Esophagus muscularis mucosa (tissue), 4 donors: ENCODE measurements around the gene PVR.

ENCODE experiments used
- CTCF ChIP-seq, 3 experiments: fragments of 200-600 bp in 2 of 3; fragments of 450-650 bp in 1 of 3; sonication (generic) in 2 of 3; IDR thresholded peaks; one replicate each; pipeline ENCODE4 v1.5.1; 2017 to 2019; ENCODE audit warnings: antibody characterized with exemption in 3 of 3, mild to moderate bottlenecking in 2 of 3, moderate library complexity in 1 of 3
- EP300 ChIP-seq: sonication (generic); formaldehyde crosslinking; IDR thresholded peaks from one replicate; pipeline ENCODE4 v1.6.1; 2017; ENCODE audit warnings: antibody characterized with exemption
- POLR2A ChIP-seq: fragments of 450-650 bp; IDR thresholded peaks from one replicate; pipeline ENCODE4 v1.6.1; 2017; ENCODE audit warnings: antibody characterized with exemption, moderate library complexity, mild to moderate bottlenecking, low read depth
- POLR2AphosphoS5 ChIP-seq, 2 donors: sonication (generic); formaldehyde crosslinking; IDR thresholded peaks; one replicate each; pipeline ENCODE4 v1.6.1; 2017; ENCODE audit warnings: antibody characterized with exemption in 2 of 2

DNA sequence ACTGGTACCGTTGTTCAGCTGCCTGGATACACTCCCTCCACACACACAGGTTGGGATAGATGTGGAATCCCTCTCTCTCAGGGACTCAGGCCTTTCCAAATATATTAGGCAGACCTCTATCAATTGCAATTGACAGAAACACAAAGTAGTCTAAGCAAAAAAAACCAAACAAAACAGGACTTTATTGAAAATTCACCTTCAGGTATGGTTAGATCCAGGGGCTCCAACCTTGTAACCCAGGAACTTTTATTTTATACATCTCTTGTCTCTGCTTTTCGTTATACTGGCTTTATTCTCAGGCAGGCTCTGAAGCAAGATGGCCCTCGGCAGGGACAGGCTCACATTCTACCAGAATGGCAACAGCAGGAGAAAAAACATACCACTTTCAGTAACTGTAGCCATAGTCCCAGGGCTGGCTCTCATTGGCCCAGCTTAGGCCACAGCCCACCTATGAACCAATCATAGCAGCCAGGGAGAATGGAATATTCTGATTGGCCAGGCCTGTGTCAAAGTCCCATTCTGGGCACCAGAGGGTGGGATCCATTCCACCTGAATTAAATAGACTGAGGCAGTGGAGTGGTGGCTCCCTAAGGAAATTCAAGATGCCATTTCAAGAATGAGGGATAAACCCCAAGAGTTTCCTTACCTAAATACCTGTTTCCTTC is 14.5 kb downstream of the PVR start:
- TF ChIP-seq POLR2A (no peak), CTCF (IDR thresholded peaks at IDR 0.05) (no peak), EP300 (no peak), POLR2AphosphoS5 (IDR thresholded peaks at IDR 0.05) (no peak)
